Measurements from ENCODE around the gene UBL4A.

The UBL4A gene

GRCh38 chrX:154460326-154460725 is 26.1 kb downstream of the UBL4A start:
- DNase-seq (ENCODE audit: low spot score), result no peak

DNA sequence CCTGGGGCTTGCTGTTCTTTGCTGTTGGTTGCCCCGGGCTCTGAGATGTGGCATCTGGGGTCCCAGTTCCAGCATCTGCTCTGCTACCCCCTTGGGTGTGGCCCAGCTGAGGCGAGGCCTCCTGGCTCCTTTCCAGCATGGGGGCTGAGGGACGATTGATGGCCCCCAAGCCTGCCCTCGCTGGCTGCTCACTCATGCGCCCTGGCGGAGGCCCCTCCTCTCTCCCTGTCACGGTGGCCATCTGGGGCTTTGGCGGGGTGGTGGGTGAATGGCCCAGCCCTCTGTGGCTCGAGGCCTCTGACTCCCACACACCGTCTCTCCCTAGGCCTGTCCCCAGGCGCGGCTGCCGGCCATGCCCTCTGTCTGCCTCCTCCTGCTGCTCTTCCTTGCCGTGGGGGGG is 26.6 kb downstream of the UBL4A start:
- no peak for DNase-seq (ENCODE audit: low spot score)

GRCh38 chrX:154458954-154459778 is 27.2 kb downstream of the UBL4A start:
- DNase-seq (ENCODE audit: low spot score), result no peak

DNA sequence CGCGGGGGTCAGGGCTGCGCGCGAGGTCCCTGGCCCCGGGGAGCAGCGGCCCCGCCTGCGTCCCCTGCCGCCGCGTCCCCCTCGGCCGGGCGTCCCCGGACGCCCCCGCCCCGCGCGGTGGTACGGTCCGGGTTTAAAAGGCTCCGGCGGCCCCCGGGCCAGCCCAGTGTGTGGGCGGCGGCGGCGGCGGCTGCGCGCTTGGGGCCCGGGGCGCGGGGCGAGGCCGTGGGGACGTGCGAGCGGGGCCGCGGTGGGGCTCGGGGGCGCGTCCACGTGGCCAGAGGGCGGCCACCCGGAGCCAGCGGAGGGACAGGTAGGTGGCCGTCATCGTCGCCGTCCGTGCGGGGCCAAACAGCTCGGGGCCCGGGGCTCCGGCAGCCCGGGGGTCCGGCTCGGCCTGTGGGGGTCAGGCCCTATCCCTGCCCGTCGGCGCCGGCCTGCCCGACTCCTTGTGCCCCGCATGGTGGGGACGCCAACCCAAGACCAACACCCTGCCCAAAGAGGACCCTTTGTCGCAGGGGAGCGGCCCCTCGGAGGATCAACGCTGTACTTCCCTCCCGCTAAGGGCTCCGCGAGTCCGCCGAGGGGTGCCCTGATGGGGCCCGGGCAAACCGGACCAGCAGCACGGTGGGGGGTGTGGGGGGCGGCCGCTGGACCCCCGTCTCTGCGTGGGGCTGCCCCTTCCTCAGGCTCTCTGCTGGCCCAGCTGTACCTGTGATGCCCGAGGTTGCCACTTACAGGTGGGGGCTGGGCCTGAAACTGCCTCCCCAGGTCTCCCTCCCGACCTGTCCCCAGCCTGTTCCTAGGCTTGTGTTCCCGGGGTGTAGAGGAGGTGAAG is 28.1 kb downstream of the UBL4A start, which contains the start of gene PLXNA3:
PLXNA3 (plus strand) TSS at position 166 of the 838 bp plus-strand sequence. CDS start 1,903 bp downstream, outside the sequence.
- no peak for DNase-seq (ENCODE audit: low spot score)

- DNase-seq (ENCODE audit: low spot score), result no peak
Measured at GRCh38 chrX:154457491-154458115, 28.8 kb downstream of the UBL4A start.

- no peak for DNase-seq (ENCODE audit: low spot score)
Measured at GRCh38 chrX:154452823-154453222, 33.6 kb downstream of the UBL4A start.

- DNase-seq (ENCODE audit: low spot score), result no peak
Measured at GRCh38 chrX:154450312-154450711, 36.1 kb downstream of the UBL4A start.

DNA sequence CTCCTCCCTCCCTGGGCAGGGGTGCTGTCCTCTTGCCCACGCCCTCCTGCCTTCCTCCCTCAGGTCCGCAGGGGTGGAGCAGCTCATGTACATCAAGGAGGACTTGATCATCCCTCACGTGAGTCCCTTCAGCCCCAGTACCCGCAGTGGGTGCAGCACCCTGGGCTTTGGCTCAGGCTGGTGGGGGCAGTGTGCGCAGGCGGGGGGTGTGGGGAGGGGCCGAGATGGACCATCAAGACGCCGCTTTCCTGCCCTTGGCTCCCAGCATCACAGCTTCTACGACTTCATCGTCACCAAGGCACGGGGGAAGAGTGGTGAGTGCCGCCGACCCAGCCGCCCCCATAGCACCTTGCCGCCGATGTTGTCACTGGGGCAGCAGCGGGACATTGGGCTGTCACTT is 36.8 kb downstream of the UBL4A start:
- no peak for DNase-seq (ENCODE audit: low spot score)

- DNase-seq (ENCODE audit: low spot score), result no peak
Measured at GRCh38 chrX:154448484-154448883, 37.9 kb downstream of the UBL4A start.

DNA sequence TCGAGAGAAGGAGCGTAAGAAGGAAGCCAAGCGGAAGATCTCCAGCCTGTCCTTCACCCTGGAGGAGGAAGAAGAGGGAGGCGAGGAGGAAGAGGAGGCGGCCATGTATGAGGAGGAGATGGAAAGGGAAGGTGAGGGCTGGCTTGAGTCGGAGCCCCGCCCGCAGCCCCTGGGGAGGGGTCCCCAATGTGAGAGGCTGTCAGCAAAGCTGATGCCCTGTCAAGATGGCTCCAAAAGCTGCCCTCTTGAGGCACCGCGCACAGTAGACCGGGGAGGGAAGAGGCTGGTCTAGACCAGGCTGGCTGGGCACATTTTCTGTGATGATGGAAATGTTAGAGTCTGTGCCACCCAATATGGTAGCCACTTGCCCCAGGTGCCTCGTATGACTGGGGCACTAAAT is 40.0 kb downstream of the UBL4A start:
- DNase-seq (ENCODE audit: low spot score), result no peak

DNA sequence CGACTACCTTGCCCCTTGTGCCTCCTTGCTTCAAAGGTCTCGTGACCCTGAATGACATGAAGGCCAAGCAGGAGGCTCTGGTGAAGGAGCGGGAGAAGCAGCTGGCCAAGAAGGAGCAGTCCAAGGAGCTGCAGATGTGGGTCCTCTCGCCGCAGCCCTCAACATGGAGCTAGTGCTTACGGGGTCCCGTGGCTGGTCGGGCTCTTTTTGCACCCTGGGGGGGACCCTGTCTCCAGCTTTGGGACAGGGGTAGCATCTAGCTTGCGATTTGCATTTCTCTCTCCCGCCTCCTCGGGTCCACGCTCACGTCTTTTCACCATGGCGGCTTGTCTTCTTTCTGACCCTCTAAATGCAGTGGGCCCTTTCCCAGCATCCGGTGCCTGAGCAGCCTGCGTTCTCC is 40.6 kb downstream of the UBL4A start:
- DNase-seq (ENCODE audit: low spot score), result no peak

DNA sequence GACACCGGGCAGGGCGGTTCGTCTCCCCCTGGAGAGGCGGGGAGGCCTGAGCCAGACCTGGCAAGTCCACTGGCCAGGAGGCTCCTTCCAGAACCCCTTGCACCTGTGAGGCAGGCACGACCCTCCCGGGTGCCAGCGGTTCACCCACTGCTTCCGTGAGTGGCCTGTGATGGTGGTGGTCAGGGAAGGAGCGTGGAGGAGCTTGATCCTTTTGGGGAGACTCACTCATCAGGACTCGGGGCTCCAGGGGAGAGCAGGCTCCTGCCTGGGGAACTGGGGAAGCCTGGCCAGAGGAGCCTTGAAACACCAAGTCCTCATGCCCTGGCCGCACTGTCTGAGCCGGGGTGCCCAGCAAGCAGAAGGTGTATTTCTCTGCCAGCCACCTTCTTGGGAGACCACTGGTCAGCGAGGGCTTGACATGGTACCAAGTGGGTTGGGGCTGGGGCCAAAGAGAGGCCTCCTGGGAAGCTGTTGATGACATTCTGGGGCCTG is 41.6 kb downstream of the UBL4A start:
- no peak for DNase-seq (ENCODE audit: low spot score)

- DNase-seq (ENCODE audit: low spot score), result no peak
Measured at GRCh38 chrX:154443992-154444754, 42.2 kb downstream of the UBL4A start, which contains the start of gene FAM50A. Gene FAM50A (plus strand): TSS chrX:154444141. CDS start chrX:154444236, 95 bp downstream.

DNA sequence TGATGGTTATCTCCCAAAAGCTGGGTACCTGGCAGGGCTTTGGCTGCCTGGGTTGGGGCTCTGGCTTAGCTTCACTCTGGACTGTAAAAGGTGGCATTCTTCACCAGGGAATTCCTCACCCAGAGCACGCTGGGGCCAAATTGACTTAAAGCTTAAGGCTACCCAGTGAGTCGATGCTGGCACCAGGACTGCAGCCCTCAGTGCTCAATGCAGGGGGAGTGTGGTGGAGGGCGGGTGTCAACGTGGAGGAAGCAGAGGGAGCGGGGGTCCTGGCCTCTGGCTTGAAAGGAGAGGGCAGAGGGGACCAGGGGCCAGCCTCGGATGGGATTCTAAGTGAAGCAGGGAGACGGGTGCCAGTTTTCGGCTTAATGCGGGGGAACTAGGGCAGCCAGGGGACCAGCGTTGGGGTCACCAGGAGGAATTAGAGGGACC is 42.9 kb downstream of the UBL4A start:
- no peak for DNase-seq (ENCODE audit: low spot score)

DNA sequence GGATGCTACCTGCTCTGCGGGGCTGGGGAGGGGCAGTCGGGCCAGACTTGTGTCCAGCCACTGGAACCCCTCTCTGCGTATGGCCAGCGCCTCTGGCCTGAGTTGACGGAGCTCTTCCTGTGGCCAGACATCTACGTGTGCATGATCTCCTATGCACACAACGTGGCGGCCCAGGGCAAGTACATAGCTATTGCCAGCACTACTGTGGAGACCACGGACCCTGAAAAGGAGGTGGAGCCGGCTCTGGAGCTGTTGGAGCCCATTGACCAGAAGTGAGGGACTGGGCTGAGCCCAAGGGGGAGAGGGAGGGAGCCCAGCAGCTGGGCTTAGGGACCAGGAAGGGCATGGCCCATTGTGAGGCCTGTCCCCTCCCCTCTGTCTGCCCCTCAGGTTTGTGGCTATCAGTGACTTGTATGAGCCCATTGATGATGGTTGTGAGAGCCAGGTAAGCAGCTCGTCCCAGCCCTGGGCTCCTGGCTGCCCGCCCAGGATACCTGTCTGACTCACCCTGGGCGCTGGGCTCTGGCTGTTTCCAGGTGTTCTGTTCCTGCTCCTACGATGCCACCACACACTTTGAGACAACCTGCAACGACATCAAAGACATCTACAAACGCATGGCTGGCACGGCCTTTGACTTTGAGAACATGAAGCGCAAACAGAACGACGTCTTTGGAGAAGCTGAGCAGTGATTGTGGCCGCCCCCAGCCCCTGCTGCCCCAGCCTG is 44.3 kb downstream of the UBL4A start:
- DNase-seq (ENCODE audit: low spot score), result no peak

GRCh38 chrX:154441564-154441963 is 44.9 kb downstream of the UBL4A start:
- DNase-seq (ENCODE audit: low spot score), result no peak

- no peak for DNase-seq (ENCODE audit: low spot score)
Measured at GRCh38 chrX:154440623-154441357, 45.6 kb downstream of the UBL4A start.

DNA sequence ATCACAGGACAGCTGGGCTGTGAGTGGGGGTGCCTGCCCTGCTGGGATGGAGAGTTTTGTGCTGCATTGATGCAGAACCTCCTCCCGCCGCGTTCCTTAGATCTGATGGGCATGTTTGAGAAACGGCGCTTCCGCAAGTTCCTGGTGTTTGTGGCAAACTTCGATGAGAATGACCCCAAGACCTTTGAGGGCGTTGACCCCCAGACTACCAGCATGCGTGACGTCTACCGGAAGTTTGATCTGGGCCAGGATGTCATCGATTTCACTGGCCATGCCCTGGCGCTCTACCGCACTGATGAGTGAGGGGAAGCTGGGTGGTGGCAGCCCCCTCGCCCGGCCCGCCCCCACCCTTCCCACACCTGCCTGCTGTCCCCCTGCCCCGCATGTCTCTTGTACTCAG is 46.6 kb downstream of the UBL4A start:
- DNase-seq (ENCODE audit: low spot score), result no peak

DNA sequence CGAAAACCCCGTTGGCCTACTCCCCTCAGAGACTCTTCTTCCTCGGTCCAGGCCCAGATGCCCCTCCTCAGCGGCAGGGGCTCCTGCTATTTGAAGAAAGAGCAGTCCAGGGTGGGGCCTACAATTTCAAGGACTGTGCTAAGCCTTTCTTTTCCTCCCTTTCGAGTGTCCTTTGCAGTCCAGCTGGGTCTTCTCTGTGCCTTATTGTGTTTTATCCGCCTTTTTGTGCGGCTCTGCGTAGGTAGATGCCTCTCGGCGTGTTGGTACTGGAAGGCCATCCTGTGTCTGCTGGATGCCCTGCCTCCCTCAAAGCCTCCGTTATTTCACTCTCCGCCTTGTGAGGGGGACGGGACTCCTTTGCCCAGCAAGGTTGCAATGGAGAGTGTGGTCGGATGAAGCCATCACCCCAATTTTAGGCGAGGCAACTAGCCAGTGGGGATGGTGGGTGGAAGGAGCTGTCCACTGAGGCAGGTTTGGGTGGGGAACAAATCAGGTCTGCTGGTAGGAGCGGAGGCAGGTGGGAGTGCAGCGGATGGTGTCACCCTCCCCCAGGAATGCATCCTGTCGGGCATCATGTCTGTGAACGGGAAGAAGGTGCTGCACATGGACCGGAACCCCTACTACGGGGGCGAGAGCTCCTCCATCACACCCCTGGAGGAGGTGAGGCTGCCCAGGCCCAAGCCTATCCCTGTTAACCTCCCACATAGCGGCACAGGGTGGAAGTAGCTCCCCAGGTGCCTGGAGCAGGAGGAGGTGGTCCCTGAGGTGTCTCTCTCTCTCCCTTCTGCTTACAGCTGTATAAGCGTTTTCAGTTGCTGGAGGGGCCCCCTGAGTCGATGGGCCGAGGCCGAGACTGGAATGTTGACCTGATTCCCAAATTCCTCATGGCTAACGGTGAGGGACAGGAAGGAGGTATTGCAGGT is 48.2 kb downstream of the UBL4A start:
- no peak for DNase-seq (ENCODE audit: low spot score)

All from pons (tissue), 1 donor.